Left ventricle myocardium inferior (tissue), 1 donor: Measurements from ENCODE around the gene ARHGEF12. TPM values are rescaled to one million over a fixed set of nuclear protein-coding genes. Genes with fewer than 3 reads are reported as not detected.

Experiments
- DNase-seq: peaks from one replicate; pipeline ENCODE4 v3.0.0-alpha.2; 2020
- H3K27ac ChIP-seq: fragments of 200-600 bp; replicated peaks from 2 replicates; pipeline ENCODE4 v1.8.0; 2021
- H3K27me3 ChIP-seq: fragments of 200-600 bp; 2 replicates; pipeline ENCODE4 v1.8.0; 2021; ENCODE audit warnings: low read depth
- H3K36me3 ChIP-seq: fragments of 200-600 bp; 2 replicates; pipeline ENCODE4 v1.8.0; 2021
- H3K4me1 ChIP-seq: fragments of 200-600 bp; 2 replicates; pipeline ENCODE4 v1.8.0; 2021
- H3K4me3 ChIP-seq: fragments of 200-600 bp; 2 replicates; pipeline ENCODE4 v1.8.0; 2021; ENCODE audit warnings: mild to moderate bottlenecking, moderate library complexity
- H3K9me3 ChIP-seq: fragments of 200-600 bp; replicated peaks from 2 replicates; pipeline ENCODE4 v1.8.0; 2021
- CTCF ChIP-seq: fragments of 200-600 bp; IDR thresholded peaks from 2 replicates; pipeline ENCODE4 v1.8.0; 2021; ENCODE audit warnings: antibody characterized with exemption, mild to moderate bottlenecking, borderline replicate concordance
- intact Hi-C: fragments of 100-400 bp; cut with micrococcal nuclease; formaldehyde crosslinking; loops from one replicate; pipeline ENCODE4 v1.11.0; 2022
- total RNA-seq: library from RNA; stranded (reverse); fragmentation: NEBNext Ultra II Directional; extraction: Animal tissue kit (Norgen Biotek cat#: 25700); gene quantifications from one replicate; pipeline ENCODE4 v1.2.1, GENCODE V29; 2021
- donor health status: DM: no; HTN: yes; CAD: no; lungs with severe emphysema.

ARHGEF12 gene
- total RNA-seq, 1 donor from 2014 or later, result 92.9 TPM

GRCh38 chr11:120383518-120384155 is 47.4 kb downstream of the ARHGEF12 start:
- Histone ChIP-seq H3K9me3 (peaks cover 2% of the 10 kb centered on the region), H3K4me1 (peaks cover 86% of the 10 kb centered on the region), H3K4me3 (no peak overlapping the region), H3K27ac (no peak overlapping the region), H3K27me3 (no peaks in the 10 kb centered on the region), H3K36me3 (no peaks in the 10 kb centered on the region)
- intact Hi-C loops, result no loop called here
- TF ChIP-seq CTCF, result no peak
- no peak for DNase-seq

DNA sequence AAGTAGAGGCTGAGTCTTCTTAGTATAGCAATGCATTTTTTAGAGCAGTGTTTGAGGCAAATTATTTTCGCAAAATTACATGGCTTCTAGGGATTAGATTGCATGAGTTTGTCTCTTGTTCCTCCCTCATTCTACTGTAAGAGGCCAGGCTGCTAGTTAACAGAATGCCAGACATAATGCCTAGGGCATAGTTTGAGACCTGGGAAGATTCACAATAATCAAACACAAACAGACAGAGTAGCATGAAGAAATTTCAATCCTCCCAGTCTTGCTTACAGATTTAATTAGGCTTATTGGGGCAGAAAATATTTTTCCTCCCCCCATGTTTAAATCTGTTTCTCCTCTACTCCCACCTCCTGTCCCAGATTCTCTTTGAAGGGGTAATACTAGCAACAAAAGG is 48.3 kb downstream of the ARHGEF12 start:
- no peak for TF ChIP-seq CTCF
- intact Hi-C loops, result no loop called here
- no peaks in the 10 kb centered on the region for H3K27me3 ChIP-seq
- H3K9me3 ChIP-seq, result peaks cover 5% of the 10 kb centered on the region
- H3K27ac ChIP-seq, result no peak overlapping the region
- H3K4me1 ChIP-seq, result peaks cover 81% of the 10 kb centered on the region
- DNase-seq, result no peak
- H3K36me3 ChIP-seq, result no peaks in the 10 kb centered on the region
- H3K4me3 ChIP-seq, result no peak overlapping the region

DNA sequence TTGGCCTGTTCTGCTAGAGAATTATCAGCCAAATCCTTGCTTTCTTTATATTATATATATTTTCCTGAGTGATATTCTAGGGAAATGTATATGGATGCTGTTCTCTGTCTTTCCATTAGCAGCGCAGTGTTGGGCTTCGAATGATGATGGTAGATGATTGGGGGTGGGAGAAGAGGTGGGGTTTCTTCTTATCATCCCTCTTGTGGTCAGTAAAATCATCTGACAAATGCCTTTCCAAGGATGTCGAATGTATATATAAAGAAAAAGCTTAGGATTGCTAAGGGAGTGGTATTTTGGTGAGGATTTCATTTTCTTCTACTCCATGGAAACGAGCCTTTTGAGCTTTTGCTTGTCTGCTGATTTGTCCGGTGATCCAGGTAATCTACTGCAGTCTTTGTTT is 48.9 kb downstream of the ARHGEF12 start:
- intact Hi-C loops, result no loop called here
- H3K4me1 ChIP-seq, result peaks cover 80% of the 10 kb centered on the region
- no peaks in the 10 kb centered on the region for H3K36me3 ChIP-seq
- H3K27me3 ChIP-seq, result no peaks in the 10 kb centered on the region
- TF ChIP-seq CTCF, result no peak
- no peak overlapping the region for H3K4me3 ChIP-seq
- H3K27ac ChIP-seq, result peak overlapping the region; percentile 42
- peaks cover 9% of the 10 kb centered on the region for H3K9me3 ChIP-seq
- no peak for DNase-seq

- Histone ChIP-seq H3K27me3 (no peaks in the 10 kb centered on the region), H3K27ac (peak overlapping the region; percentile 42), H3K4me3 (peak overlapping the region; percentile 4), H3K9me3 (peaks cover 9% of the 10 kb centered on the region), H3K4me1 (peaks cover 80% of the 10 kb centered on the region), H3K36me3 (no peaks in the 10 kb centered on the region)
- no peak for DNase-seq
- no peak for TF ChIP-seq CTCF
- intact Hi-C loops, result no loop called here
Observed at GRCh38 chr11:120385655-120386054, 49.4 kb downstream of the ARHGEF12 start.

DNA sequence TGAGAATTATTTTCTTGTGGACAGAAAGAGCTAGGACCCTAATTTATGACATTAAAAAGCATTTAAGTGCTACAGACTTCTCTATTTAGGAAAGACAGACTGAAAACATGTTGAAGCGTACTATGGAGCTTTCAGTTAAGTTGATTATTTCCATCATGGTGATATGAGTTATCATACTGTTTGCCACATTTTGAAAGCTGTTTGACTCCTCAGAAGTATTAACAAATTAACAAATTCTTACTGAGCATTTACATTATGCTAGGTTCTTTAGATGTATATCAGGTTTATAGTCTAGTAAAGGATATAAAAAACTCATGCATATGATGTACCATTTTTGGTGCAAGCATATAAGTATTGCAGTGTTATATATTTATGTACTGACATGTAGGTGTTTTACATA is 50.1 kb downstream of the ARHGEF12 start:
- peaks cover 80% of the 10 kb centered on the region for H3K4me1 ChIP-seq

More for the DNA sequence above, 50.1 kb downstream of the ARHGEF12 start:
- H3K9me3 ChIP-seq, result peaks cover 9% of the 10 kb centered on the region
- peak overlapping the region; percentile 42 for H3K27ac ChIP-seq
- no peaks in the 10 kb centered on the region for H3K36me3 ChIP-seq
- H3K4me3 ChIP-seq, result peak overlapping the region; percentile 4
- H3K27me3 ChIP-seq, result no peaks in the 10 kb centered on the region
- intact Hi-C loops, result no loop called here
- DNase-seq, result no peak
- TF ChIP-seq CTCF, result no peak
